ENCODE measurements around the gene LMNA.

DNA sequence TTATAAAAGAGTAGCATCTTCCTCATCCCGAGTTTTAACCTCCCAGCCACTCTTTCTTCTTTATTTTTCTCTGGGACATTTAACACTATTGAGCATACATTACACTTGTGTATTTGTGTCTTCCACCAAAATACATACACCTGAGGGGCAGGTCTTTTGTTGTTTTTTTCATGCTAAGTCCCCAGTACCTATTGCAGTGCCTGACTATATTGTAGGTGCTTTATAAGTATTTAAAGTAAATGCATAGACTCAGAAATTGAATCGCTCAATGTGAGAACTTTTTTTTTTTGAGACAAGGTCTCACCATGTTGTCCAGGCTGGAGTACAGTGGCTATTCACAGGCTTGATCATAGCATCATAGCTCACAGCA, 31.1 kb downstream of the LMNA start:
- TF ChIP-seq, protein P1, sequence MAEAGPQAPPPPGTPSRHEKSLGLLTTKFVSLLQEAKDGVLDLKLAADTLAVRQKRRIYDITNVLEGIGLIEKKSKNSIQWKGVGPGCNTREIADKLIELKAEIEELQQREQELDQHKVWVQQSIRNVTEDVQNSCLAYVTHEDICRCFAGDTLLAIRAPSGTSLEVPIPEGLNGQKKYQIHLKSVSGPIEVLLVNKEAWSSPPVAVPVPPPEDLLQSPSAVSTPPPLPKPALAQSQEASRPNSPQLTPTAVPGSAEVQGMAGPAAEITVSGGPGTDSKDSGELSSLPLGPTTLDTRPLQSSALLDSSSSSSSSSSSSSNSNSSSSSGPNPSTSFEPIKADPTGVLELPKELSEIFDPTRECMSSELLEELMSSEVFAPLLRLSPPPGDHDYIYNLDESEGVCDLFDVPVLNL (CRISPR knock-in tag; IDR thresholded peaks at IDR 0.05; ENCODE audit: borderline replicate concordance, low read depth), result no peak
- no peak for TF ChIP-seq NFE2L1 (CRISPR knock-in tag; IDR thresholded peaks at IDR 0.05)
- TF ChIP-seq, protein P2, sequence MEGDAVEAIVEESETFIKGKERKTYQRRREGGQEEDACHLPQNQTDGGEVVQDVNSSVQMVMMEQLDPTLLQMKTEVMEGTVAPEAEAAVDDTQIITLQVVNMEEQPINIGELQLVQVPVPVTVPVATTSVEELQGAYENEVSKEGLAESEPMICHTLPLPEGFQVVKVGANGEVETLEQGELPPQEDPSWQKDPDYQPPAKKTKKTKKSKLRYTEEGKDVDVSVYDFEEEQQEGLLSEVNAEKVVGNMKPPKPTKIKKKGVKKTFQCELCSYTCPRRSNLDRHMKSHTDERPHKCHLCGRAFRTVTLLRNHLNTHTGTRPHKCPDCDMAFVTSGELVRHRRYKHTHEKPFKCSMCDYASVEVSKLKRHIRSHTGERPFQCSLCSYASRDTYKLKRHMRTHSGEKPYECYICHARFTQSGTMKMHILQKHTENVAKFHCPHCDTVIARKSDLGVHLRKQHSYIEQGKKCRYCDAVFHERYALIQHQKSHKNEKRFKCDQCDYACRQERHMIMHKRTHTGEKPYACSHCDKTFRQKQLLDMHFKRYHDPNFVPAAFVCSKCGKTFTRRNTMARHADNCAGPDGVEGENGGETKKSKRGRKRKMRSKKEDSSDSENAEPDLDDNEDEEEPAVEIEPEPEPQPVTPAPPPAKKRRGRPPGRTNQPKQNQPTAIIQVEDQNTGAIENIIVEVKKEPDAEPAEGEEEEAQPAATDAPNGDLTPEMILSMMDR (IDR thresholded peaks at IDR 0.05), result no peak
- TF ChIP-seq FOXP1 (CRISPR knock-in tag; IDR thresholded peaks at IDR 0.05; ENCODE audit: borderline replicate concordance), result no peak
